ENCODE data around the gene WBP2. TPM values are rescaled to one million over a fixed set of nuclear protein-coding genes. Genes with fewer than 3 reads are reported as not detected.

WBP2 gene
- total RNA-seq, 2 donors from 2014 or later = 74.3 to 82.7 TPM

DNA sequence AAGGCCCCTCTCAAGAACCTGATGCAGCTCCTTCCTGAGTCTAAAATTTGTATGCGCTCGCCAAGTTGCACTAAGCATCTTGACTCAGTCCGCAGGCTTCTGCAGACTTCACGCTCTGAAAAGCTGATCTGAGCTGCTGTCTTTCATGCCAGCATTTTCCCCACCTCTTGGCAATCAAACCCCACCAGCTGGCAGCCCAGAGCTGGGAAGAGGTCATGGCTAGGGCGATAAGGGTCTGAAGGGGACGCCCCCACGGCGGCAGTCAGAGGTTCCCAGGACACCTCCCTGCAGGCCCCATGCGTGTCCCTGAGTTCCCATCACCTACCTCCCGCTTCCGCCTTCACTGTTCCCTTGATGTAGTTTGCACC, 5.9 kb downstream of the WBP2 start:
- TF ChIP-seq, protein P1, sequence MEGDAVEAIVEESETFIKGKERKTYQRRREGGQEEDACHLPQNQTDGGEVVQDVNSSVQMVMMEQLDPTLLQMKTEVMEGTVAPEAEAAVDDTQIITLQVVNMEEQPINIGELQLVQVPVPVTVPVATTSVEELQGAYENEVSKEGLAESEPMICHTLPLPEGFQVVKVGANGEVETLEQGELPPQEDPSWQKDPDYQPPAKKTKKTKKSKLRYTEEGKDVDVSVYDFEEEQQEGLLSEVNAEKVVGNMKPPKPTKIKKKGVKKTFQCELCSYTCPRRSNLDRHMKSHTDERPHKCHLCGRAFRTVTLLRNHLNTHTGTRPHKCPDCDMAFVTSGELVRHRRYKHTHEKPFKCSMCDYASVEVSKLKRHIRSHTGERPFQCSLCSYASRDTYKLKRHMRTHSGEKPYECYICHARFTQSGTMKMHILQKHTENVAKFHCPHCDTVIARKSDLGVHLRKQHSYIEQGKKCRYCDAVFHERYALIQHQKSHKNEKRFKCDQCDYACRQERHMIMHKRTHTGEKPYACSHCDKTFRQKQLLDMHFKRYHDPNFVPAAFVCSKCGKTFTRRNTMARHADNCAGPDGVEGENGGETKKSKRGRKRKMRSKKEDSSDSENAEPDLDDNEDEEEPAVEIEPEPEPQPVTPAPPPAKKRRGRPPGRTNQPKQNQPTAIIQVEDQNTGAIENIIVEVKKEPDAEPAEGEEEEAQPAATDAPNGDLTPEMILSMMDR (conservative IDR thresholded peaks at IDR 0.05) = no peak
- no peaks in the 10 kb centered on the region for H3K4me1 ChIP-seq (ENCODE audit: control insufficient read depth, insufficient read depth, low read length)
- H3K9ac ChIP-seq (ENCODE audit: extremely low read depth, low read length, poor library complexity, severe bottlenecking) = no peak overlapping the region
- H3K36me3 ChIP-seq (ENCODE audit: control insufficient read depth, insufficient read depth, low read length) = peaks cover 42% of the 10 kb centered on the region
- no peaks in the 10 kb centered on the region for H3K9me3 Mint-ChIP-seq
- H3K27ac Mint-ChIP-seq = peak overlapping the region; percentile 35
- no peak overlapping the region for H3K4me3 ChIP-seq (ENCODE audit: low read length)
- H3K27me3 ChIP-seq (ENCODE audit: control insufficient read depth, insufficient read depth, low read length, poor library complexity, severe bottlenecking) = no peaks in the 10 kb centered on the region
- H3K4me1 Mint-ChIP-seq = peaks cover 10% of the 10 kb centered on the region
- no peaks in the 10 kb centered on the region for H3K9me3 ChIP-seq (ENCODE audit: control insufficient read depth, low read length)
- H3K36me3 Mint-ChIP-seq (ENCODE audit: low read depth) = peaks cover 49% of the 10 kb centered on the region
- H3K4me3 Mint-ChIP-seq = no peak overlapping the region
- no peaks in the 10 kb centered on the region for H3K27me3 Mint-ChIP-seq (ENCODE audit: insufficient read depth)
- H3K27ac ChIP-seq (ENCODE audit: low read depth, low read length) = no peak overlapping the region
- DNase-seq = no peak
- WGBS, 2 experiments (ENCODE audit: insufficient coverage in 1 of 2, insufficient read length in 1 of 2) = 95 to 97% methylated on average over 10 to 11 of the region's 11 CpGs

DNA sequence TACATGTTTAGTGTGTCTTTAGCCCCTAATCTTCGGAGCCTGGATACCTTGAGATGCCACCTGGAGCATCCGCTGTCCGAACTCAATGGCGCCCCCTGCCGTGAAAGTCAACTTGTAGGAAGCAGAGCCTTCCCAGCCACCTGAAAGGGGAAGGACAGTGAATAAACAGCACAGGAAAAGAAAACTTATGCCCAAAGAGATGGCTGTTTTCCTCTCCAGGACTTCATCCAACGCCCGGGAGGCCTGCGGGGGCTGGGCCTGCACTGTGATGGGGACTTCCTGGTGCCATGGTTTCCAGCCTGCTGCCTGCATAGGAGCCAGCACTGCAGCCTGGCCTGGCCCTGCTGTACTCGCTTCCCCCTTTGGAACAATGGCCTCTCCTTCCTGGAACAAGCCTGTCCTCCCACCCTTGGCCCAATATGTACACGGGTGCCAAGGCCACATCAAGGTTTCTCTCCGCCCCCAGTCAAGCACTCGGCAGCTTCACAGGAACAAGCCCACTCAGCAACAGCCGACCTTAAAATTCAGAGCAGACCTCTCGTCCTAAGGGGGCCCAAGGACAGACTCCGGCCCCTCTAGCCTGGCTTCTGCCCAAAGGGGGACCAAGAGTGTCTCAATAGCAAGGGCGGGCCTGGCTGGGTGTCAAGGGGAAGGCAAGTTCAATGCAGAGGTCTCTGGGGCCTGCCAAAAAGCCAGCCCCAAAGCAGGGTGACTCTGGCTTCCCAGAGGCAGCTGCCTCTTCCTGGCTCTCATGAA, 6.4 kb downstream of the WBP2 start:
- peaks cover 7% of the 10 kb centered on the region for H3K4me1 Mint-ChIP-seq
- H3K27me3 Mint-ChIP-seq (ENCODE audit: insufficient read depth) = no peaks in the 10 kb centered on the region
- Histone ChIP-seq H3K36me3 (ENCODE audit: control insufficient read depth, insufficient read depth, low read length) (peaks cover 42% of the 10 kb centered on the region), H3K4me1 (ENCODE audit: control insufficient read depth, insufficient read depth, low read length) (no peaks in the 10 kb centered on the region), H3K27me3 (ENCODE audit: control insufficient read depth, insufficient read depth, low read length, poor library complexity, severe bottlenecking) (no peaks in the 10 kb centered on the region), H3K4me3 (ENCODE audit: low read length) (no peak overlapping the region), H3K27ac (ENCODE audit: low read depth, low read length) (no peak overlapping the region), H3K9me3 (ENCODE audit: control insufficient read depth, low read length) (no peaks in the 10 kb centered on the region), H3K9ac (ENCODE audit: extremely low read depth, low read length, poor library complexity, severe bottlenecking) (no peak overlapping the region)
- 57 to 76% methylated on average over 11 to 16 of the region's 16 CpGs for WGBS, 2 experiments (ENCODE audit: insufficient coverage in 1 of 2, insufficient read length in 1 of 2)
- TF ChIP-seq, protein P1 (conservative IDR thresholded peaks at IDR 0.05) = peak; percentile 88
- H3K36me3 Mint-ChIP-seq (ENCODE audit: low read depth) = peaks cover 49% of the 10 kb centered on the region
- peak overlapping the region; percentile 89 for H3K27ac Mint-ChIP-seq
- H3K4me3 Mint-ChIP-seq = no peak overlapping the region
- H3K9me3 Mint-ChIP-seq = no peaks in the 10 kb centered on the region
- DNase-seq = peak; percentile 99

DNA sequence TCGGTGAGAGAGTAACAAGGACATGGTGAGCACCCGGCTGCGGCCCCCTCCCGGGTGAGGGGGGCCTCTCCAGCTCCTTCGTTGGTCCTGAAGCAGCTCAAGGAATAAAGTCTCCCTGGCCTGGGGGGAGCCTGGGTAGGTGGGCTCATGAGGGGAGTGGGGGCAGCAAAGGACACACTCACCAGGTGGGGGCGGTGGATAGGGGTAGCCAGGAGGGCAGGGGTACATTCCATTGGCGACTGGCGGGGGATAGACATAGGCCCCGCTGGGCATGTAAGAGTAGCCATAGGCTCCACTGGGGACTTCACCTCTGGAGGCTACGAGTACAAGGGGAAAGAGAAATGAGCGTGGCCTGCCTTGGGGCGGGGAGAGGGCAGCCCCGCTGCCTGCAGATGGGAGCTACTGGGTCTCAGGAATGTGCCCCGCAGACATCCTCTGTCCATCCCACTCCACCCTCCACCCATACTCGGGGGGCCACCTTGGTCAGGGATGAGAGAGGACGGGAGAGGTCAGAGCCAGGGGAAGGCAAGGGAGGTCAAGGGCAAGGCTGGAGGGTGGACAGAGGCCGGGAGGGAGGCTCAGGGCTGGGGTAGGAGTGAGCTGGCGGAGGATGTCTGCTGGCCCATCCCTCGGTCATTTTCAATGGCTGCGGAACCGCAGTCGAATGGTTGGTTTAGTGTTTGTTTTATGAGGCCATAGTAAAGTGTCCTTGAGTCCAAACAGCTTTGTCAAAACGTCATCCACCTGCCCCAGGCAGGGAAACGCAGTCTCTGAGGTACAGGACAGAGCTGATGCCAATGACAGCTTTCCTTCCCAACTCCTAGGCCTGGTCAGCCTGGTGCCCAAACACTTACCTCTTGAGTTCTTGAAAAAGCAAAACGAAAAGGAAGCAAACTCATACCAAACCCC, 7.3 kb downstream of the WBP2 start:
- H3K27ac ChIP-seq (ENCODE audit: low read depth, low read length) = no peak overlapping the region
- no peaks in the 10 kb centered on the region for H3K27me3 ChIP-seq (ENCODE audit: control insufficient read depth, insufficient read depth, low read length, poor library complexity, severe bottlenecking)
- H3K4me3 ChIP-seq (ENCODE audit: low read length) = no peak overlapping the region
- Mint-ChIP-seq H3K27ac (peak overlapping the region; percentile 89), H3K9me3 (no peaks in the 10 kb centered on the region), H3K4me1 (peaks cover 7% of the 10 kb centered on the region), H3K27me3 (ENCODE audit: insufficient read depth) (no peaks in the 10 kb centered on the region), H3K4me3 (no peak overlapping the region), H3K36me3 (ENCODE audit: low read depth) (peaks cover 49% of the 10 kb centered on the region)
- H3K9ac ChIP-seq (ENCODE audit: extremely low read depth, low read length, poor library complexity, severe bottlenecking) = no peak overlapping the region
- H3K36me3 ChIP-seq (ENCODE audit: control insufficient read depth, insufficient read depth, low read length) = peaks cover 42% of the 10 kb centered on the region
- 92 to 96% methylated on average over 12 to 24 of the region's 25 CpGs for WGBS, 2 experiments (ENCODE audit: insufficient coverage in 1 of 2, insufficient read length in 1 of 2)
- TF ChIP-seq, protein P1 (conservative IDR thresholded peaks at IDR 0.05) = no peak
- H3K9me3 ChIP-seq (ENCODE audit: control insufficient read depth, low read length) = no peaks in the 10 kb centered on the region
- H3K4me1 ChIP-seq (ENCODE audit: control insufficient read depth, insufficient read depth, low read length) = no peaks in the 10 kb centered on the region
- DNase-seq = no peak
